GM21367 (cell line): Measurements from ENCODE around the gene DNAJC22.
A peak's percentile ranks its signal among the peaks of the same experiment; 100 is the strongest.
"Not testable (repeated sequence)": the region's sequence is repeated elsewhere in the genome, so short reads cannot be mapped to it uniquely, and the experiment has no call there.

Experiments used
- ATAC-seq: cut with Tn5 transposase; IDR thresholded peaks from one replicate; pipeline ENCODE4 v1.9.1; 2021; ENCODE audit not compliant: unreplicated experiment

The DNAJC22 gene

GRCh38 chr12:49367381-49368239 is 20.9 kb downstream of the DNAJC22 start, which contains the start of gene SPATS2:
SPATS2 (plus strand) TSS chr12:49367462; CDS start chr12:49461013, 93,551 bp downstream.
- no peak for ATAC-seq

GRCh38 chr12:49368240-49368600 is 21.5 kb downstream of the DNAJC22 start:
- no peak for ATAC-seq

GRCh38 chr12:49369411-49370145 is 22.9 kb downstream of the DNAJC22 start:
- ATAC-seq = peak; percentile 42

GRCh38 chr12:49370539-49370938 is 23.9 kb downstream of the DNAJC22 start:
- ATAC-seq = no peak

- ATAC-seq = no peak
Measured at GRCh38 chr12:49375406-49375805, 28.7 kb downstream of the DNAJC22 start.

GRCh38 chr12:49377386-49377785 is 30.7 kb downstream of the DNAJC22 start:
- no peak for ATAC-seq

GRCh38 chr12:49380184-49380583 is 33.5 kb downstream of the DNAJC22 start:
- ATAC-seq = not testable (repeated sequence)

GRCh38 chr12:49388682-49389386 is 42.1 kb downstream of the DNAJC22 start:
- no peak for ATAC-seq

GRCh38 chr12:49389387-49389703 is 42.7 kb downstream of the DNAJC22 start:
- no peak for ATAC-seq

GRCh38 chr12:49397000-49397399 is 50.3 kb downstream of the DNAJC22 start:
- no peak for ATAC-seq

- ATAC-seq = no peak
Measured at GRCh38 chr12:49400304-49400703, 53.6 kb downstream of the DNAJC22 start.
